GM19452 (cell line): ENCODE results near the gene WNT9A.

Experiments
- ATAC-seq: cut with Tn5 transposase; IDR thresholded peaks from one replicate; pipeline ENCODE4 v1.9.1; 2021; ENCODE audit not compliant: unreplicated experiment

The WNT9A gene

DNA sequence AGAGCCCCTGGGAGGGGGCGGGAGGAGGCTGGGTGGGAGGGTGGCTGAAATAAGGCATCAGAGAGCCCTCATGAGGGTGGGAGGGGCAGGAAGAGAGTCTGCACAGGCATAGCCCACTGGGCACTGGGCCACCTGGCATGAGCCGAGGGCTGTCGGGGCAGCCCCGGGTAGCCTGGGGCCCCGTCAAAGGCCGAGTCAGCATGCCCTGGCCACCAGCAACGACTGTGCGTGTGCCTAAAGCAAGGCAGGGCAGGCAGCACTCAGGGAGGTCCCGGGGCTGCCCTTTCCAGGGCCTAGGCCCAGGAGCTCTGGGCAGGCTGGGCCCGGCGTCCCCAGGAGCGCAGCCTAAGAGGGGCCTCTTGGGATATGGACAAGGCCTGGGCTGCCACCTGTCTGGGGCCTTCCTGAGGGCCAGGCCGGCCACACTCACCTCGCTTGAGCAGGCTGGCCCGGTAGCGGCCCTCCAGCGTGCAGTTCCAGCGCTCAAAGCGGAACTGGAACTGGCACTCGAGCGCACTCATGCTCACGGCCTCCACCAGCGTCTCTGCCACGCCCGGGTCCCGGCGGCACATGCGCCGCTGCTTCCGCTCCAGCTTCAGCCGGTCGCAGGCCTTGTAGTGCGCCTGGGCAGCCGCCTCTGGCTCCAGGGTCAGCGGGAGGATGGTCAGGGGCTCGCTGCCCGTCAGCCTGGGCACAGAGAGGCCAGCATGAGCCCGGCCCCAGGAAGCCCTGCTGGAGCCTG is 22.7 kb downstream of the WNT9A start:
- ATAC-seq, result no peak

DNA sequence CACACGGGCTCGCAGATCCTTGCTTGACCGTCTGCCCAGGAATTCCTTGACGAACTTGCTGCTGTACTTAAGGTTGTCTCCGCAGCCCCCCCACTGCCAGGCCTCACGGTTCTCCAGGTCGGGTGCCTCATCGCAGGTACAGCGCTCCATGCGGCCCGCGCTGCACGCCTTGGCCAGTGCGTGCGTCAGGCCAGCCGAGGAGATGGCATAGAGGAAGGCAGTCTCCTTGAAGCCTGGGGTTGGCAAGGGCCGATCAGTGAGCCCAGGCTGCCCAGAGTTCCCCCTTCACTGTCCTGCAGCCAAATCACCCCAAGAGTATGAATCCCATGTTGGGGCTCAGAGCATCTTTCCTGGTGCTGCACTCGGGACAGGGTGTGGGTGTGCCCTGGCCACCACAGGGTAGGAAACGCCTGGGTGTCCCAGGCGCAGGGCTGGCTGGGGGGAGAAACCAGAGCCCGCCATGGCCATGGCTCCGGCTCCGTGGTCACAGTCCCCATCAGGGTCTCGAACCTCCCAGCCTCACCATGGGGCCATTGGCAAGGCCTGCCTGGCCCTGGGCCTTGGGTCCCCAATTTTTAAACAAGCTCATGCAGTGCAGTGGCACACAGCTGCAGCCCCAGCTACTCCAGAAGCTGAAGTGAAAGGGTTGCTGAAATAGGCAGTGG is 23.4 kb downstream of the WNT9A start:
- no peak for ATAC-seq

DNA sequence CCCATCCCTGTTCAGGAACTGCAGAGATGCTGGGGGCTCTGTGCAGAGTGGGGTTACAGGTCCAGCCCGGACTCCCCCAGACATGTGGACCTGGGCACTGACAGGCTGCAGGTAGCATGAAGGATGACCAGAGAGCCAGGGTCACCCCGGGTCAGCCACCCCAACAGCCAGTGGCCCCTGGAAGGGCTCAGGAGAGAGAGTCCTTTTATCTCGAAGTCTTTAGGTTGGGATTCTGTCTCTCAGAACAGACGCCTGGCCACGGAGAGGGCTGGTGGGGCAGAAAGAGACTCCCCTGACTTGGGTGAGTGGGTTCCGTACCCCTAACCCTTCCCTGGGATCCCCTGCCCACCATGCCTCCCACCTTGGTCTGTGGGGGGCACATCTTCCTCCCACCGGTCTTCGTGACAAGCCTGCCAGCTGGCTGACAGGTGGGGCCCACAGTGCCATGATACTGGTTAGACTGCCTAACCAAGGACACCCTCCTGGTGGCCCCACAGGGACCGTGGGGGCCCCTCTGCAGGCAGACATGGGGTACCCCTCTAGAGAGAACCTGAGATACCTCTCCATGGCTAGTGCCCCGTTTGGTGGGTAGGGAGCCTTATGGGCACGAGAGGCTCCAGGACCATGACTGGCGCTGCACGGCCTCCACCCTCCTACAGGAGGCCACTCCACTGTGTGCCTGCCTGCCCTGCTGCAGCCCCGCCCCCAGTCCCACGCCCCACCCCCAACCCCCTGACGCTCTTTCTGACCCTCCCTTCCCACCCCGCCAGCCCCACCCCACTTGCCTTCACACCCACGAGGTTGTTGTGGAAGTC is 24.2 kb downstream of the WNT9A start:
- ATAC-seq, result no peak

DNA sequence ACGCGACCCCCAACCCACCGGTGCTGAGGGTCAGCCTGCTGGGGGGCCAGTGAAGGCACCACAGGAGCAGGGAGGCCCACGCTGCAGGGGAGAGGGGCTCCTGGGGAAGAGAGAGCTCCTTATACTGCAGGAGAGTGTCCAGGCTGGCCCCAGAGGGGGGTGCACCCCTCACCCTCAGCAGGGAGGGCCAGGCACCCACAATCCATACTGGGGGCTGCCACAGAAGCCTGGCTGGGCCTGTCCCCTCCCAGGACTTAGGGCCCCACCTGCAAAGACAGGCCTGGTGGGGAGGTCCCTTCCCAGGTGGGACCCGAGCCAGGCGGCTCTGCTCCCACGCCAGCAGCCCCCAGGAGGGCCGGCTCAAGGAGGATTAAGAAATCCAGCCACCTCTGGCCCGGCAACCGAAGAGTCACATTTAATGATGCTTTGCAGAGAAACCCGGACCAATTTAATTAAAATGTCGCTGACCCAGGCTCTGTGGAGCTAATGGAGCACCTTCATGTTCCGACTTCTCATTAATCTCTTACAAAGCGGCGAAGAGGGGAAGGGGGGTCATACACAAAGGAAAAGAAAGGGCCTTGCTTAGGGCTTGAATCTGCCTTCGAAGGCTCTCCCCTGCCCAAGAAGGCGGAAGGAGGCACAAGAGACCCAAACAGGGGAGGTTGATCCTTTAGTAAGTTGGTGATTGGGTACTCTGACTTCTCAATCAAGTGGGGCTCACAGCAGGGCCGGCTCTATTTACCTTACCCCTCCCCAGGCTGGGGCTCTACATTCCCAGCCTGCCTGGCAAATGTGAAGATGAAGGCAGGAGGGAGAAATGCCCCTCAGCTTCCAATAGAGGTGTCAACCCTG is 25.0 kb downstream of the WNT9A start:
- ATAC-seq, result no peak

DNA sequence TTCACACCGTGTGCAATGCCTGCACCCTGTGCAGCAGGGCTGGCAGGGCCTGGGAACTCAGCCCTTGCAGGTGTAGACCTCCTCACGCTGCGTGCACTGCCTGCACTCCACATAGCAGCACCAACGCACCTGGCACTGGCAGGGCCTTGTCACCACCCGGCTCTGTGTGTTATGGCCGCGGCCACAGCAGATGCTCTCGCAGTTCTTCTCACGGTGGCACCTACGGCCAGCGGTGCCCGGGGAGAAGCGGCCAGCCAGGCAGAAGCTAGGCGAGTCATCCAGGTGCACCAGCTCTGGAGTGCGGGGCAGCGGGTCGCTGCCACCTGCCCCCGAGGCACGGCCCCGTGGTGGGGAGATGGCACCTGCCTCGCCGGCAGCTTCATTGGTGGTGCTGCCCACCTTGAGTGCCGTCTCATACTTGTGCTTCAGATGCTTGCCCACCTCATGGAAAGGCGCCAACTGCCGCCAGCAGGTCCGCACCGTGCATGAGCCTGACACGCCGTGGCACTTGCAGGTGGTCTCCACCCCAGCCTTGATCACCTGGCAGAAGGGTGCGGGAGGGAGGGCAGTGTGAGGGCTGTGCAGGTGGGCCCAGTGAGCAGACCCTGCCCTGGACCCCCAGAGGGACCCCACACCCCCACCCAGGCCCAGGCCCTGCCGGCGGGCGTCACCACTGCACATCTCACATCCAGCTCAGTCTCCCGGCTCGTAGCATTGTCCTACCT is 26.1 kb downstream of the WNT9A start:
- ATAC-seq, result no peak

DNA sequence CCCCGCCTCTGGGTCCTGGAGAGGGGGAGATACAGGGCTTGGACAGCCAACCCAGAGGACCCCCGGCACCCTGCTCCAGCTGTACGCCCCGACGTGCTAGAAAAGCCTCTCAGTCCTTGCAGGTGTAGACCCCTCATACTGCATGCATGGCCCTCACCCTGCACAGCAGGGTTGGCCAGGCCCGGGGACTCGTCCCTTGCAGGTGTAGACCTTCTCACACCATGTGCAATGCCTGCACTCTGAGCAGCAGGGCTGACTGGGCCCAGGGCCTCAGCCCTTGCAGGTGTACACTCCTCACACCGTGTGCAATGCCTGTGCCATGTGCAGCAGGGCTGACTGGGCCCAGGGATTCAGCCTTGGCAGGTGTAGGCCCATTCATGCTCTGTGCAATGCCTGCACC is 26.8 kb downstream of the WNT9A start:
- ATAC-seq, result no peak

DNA sequence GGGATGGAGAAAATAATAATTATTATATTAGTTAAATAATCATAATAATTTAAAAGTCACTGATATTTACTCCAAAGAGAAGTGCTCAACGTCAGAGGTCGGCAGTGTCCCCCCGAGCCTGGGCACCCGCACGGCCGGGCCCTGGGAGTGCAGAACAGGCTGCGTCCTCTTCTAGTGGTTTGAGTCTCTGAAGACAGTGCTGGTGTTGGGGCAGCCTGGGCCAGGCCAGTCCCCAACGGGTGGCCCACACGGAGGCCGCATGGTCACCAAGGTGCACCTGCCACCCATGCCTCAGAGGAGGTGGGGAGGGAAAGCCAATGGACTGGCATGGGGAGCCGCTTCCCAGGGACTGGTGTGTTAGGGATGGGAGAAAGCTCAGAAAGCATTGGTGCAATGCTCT is 27.3 kb downstream of the WNT9A start:
- ATAC-seq, result no peak

DNA sequence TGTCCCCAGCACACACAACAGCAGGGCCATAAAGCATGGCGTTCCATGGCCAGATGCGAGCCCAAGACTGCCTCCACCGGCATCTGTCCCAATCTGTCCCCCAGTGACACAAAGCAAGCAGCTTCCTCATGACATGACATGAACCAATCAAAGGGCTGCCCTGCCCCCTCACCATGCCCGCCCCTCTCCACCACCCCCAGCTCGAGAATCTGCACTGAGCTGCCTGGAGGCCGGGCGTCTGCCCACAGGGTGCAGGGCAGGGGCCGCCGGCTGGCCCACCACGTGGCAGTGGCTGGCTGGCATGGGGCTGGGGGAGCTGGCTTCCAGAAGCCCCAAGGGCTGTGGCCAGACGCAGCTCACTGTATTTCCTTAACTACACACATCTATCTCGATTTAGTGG is 27.8 kb downstream of the WNT9A start:
- no peak for ATAC-seq

DNA sequence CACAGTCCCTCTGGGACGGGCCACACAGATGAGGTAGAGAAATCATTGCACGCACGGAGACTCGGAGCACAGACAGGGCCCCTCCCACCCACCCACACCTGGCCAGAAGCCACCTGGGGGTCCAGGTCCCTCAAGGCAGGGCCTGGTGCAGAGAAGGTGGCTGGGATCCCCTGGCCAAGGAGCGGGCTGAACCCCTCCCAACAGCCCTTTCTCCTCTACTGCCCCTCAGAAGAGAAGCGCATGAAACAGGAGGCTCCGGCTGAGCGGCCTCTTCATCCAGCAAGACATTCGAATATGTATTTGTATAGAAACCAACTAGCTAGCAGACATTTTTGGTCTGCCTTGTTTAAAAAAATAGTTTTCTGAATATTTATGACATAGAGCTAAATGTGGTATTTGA is 29.0 kb downstream of the WNT9A start:
- no peak for ATAC-seq

DNA sequence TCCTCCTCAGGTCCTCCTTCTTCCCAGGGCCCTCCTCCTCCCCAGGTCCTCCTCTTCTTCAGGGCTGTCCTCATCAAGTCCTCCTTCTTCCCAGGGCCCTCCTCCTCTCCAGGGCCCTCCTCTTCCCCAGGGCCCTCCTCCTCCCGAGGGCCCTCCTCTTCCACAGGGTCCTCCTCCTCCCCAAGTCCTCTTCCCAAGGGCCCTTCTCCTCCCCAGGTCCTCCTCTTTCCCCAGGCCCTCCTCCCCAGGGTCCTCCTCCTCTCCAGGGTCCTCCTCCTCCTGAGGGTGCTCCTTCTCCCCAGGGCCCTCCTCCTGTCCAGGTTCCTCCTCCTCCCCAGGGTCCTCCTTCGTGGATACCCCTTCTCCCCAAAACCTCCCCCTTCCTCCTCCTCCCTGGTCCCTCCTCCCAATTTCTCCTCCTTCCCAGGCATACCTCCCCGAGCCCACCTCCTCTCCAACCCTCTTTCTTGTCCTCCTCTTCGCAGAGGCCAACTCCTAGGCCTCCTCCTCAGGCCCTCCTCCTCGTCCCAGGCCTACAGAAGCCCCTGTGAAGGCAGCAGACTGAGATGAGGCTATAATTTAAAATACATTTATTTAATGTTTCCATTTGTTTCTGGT is 29.5 kb downstream of the WNT9A start:
- no peak for ATAC-seq

DNA sequence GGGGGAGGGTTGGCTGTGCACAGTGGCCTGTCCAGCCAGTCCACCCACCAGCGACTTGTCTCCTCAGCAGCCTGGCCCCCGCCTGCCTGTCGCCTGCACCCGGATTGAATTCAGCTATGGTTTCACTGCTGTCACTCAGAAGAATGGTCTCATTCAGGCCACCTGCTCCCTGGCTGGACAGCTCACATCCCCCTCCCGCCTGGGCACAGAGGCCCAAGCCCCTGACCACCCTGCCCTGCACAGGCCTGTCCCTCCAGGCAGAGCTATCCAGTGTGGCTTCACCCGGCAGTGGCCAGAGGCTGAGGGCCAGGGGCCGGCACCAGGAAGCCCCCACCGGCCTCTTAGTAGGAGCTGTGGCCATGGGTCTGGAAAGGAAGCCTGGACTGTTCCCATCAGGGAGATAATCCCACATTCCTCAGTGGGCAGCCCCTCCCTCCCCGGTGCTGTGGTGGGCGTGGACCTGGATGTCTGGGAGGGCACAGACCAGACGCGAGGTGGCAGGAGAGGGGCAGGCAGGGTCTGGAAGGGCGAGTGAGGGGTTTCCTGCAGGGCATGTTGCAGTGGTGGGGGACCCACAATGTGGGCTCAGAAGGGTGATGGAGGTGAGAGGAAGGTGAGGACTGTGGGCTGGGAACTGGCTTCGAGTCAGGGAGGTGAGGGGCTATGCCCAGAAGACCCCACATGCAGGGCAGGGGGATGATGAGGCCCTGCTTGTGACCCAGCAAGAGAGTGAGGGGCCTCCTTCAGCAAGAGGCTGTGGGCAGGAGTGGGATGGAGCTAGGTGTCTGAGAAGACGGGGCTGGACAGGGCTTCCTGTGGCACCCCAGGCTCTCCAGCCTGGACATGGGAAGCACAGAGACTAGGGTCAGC is 30.4 kb downstream of the WNT9A start:
- ATAC-seq, result no peak

DNA sequence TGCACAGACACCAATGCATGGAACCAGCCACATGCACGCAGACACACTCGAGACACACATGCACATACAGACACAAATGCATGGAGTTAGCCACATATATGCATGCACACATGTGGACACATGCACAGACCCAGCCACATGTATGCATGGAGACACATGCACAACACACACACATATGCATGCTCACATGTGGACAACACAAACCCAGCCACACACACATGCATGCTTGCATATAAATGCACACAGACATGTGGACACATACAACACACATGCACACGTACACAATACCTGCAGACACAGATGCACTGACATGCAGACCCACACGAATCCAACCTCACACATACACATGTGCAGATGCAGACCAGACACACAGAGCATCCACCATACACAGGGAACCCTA is 31.1 kb downstream of the WNT9A start:
- ATAC-seq, result no peak

DNA sequence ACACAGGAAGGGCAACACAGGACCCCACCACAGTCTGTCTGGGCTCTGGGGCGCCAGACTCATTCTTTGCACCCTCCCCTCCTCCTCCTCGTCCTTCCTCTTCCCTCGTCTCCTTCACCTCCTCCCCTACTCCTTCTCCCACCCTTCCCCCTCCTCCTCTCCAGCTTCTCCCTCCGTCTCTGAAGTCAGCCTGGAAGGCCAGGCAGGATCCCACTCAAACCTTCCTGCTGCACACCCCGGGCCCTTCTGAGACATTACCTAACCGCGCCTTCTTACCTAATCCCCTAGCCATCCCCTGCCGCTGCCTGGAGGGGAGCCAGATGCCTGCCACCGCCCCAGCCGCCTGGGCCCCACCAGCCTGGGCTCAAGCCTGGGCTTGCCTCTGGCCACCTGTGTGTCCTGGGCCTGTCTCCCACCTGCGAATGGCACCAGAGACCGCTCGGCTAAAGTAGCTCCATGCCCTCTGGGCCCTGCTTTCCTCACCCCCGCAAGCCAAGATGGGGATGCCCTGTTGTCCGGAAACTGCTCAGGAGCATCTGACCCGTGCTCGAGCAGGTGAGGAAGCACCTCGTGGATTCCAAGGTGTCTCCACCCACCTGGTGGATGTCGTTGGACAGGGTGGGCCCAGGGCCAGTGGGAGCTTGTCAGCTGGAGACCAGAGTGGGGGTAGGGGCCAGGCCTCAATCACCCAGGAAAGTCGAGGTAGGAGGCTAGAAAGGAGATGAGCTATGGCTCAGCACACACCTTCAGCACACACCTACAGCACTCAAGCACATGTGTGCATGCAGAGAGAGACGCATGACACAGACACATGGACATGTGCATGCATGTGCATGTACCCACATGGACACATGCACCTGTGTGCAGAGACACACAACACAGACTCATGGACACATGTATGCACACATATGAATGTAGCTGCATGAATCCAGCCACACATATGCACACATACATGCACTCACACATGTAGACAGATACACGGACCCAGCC is 31.9 kb downstream of the WNT9A start:
- no peak for ATAC-seq

DNA sequence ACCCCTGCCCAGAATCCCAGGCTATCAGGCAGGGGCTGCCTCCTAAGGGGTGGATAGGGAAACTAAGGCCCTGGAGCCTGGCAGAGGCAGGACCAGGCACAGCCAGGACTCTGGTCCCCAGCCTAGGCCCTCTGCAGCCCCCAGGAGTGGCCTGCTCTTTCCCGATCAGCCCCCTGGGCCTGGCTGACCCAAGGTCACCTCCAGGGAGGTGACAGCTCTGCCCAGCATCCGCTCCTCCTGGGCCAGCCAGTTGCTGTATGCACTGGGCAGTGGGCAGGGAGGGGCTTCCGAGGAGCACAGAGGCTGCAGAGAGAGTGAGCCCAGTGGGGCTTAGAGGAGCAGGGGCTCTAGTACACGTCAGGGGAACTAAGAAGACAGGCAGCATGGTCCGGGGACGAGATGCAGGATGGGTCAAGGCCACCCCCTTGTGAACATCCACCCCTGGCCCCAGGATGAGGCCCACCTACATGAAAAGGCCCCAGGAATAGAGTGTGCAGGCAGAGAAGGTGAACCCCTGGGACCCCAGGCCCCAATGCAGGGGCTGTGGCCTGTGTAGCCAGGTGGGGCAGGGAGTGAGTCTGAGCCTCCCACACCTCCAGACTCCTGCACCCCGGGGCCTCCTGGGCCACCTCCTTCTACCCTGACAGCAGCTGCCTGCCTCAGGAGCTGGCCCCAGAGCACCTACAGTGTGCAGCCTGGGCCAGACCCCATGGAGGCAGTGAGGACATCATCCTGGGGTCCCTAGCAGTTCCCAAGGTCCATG is 32.8 kb downstream of the WNT9A start:
- ATAC-seq, result no peak

DNA sequence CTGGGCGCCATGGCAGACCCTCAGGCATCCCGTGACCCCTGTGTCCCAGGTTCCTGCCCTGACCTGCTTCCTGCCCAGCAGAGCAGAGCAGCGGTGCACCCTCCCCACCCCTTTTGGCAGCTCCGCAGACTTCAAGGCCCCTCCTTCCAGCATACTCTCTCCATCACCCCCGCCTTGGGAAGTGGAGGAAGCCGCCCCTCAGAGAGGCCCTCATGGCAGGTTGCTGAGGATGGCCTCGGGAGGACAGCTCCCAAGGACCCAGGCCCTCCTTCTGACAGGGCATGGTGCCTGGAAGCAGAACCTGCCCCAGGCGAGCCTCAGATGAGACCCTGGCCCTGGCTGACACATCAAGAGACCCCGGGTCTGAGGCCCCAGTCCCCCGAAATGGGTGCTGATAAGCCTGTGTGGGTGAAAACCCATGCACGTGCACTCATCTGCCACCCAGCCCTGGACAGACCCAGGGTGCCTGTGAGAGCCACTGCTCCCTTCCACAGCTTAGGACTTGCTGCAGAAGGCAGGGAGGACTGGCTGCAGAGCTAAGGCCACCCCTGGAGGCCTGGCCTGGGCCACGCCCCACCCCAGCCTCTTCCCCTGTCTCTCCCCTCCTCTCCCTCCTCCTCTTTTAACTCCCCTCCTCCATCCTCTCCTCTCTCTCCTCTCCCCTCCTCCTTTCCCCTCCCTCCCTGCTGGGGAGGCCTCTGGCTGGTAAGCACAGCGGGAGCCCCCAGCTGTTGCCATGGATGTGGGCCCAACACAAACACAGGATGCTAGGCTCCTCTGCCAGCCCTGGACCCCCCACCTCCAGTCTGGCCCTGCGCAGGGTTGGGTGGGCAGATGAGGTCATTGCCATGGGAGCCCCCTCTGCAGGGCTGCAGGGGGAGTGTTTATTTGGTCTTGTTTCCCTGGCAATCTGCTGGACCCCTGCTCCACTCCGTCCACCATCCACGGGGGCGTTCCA is 33.7 kb downstream of the WNT9A start:
- no peak for ATAC-seq

DNA sequence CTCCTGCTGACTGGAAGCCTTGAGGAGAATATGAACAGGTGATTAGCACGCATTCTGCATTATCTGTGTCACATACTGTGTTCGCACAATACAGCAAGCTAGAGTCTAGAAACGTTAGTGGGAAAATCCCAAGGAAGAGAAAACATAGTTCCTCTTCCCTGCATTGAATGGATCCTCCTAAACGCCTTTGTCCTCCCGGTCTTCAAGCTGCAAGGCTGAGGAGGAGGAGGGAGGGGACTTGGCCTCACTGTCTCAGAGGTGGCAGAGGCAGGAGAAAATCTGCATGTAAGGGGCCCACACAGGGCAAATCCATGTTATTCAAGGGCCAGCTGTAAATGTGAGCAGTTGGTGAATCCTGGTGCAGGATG is 34.4 kb downstream of the WNT9A start:
- no peak for ATAC-seq
